GM21786 (cell line): Measurements from ENCODE around the gene IMPG1.

ENCODE experiments used
- ATAC-seq: cut with Tn5 transposase; IDR thresholded peaks from one replicate; pipeline ENCODE4 v1.9.1; 2021; ENCODE audit not compliant: unreplicated experiment

Gene IMPG1

DNA sequence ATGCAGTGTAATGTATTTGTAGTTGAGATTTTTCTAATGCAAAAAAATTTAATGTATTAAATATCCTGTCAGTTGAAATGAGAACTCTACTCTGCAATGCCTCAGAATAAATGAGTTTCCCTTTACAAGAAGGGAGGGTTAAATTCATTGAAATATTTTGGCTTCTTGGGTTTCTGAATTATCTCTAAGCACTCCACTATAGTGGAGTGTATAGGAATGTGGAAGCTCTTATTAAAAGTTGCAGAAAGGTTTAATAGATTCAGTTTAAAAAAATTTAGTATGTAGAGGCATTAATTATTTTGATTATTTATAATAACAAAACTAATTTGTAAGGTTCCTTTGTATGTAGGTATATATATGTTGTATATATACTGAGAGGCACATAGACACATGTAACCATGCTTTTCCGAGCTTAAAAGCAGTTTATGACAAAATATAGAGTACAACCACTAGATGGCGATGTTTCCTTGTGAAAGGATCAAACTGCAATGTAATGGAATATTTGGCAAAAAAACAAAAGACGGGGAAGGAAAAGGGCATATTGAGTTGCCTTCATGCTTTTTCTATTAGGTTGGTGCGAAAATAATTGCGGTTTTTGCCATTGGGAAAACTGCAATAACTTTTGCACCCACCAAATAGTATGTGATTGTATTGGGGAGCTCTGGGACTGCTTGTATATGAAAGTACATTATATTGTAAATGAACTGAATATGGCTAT lies 179.2 kb downstream of the IMPG1 start:
- ATAC-seq, result no peak

DNA sequence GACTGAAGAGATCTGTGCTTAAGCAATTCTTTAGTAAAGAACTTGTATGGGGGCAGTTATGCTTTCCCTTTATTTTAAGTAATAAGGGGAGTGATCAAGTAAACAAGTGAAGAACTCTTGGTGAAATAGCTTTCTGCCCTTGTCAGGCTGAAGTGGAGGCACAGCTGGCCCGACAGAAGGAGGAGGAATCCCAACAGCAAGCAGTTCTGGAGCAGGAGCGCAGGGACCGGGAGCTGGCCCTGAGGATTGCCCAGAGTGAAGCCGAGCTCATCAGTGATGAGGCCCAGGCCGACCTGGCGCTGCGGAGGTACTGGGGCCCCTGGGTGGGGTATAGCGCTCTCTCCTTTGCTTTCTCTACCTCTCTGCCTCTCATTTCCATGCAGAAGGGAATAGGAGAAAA lies 180.1 kb downstream of the IMPG1 start:
- ATAC-seq, result no peak

DNA sequence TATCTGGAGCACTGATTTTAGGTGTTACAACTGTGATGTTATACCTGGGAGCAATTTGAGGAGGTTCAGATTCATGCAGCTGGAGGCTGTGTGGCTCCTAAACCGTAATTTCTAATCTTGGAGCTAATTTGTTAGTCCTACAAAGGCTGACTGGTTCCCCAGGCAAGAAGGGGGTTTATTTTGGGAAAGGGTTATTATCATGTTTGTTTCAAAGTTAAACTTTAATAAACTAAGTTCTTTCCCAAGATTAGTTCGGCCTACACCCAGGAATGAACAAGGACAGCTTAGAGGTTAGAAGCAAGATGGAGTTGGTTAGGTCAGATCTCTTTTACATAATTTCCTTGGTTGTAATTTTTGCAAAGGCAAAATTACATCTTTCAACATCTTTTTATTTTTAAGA lies 187.6 kb downstream of the IMPG1 start:
- ATAC-seq, result no peak

DNA sequence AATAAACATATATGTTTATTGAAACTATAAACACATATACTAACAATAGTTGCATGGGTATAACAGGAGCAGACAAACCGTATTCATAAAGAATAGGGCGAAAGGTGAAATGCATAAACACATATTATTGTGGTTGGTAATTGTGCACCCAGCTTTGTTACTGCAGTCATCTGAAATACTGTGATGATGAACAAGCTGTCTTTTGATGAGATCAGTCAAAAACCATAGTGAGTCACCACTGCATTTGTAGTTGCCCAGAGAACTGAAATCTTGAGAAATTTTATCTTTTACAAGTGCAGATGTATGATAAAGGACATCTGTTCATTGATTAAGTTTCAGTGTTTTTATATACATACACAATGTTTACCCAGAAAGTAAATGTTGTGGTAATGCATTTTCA lies 189.7 kb downstream of the IMPG1 start:
- no peak for ATAC-seq

DNA sequence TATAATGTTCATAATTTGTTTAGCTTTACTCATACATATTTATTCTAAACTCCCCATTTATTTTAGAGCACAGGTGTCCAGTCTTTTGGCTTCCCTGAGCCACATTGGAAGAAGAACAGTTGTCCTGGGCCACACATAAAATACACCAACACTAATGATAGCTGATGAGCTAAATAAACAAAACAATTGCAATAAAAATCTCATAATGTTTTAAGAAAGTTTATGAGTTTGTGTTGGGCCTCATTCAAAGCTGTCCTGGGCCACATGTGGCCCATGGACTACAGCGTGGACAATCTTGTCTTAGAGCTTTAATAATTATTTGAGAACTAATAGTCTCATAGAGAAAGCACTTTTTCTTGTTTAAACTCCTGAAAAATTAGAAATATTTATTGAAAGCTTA lies 192.2 kb downstream of the IMPG1 start:
- ATAC-seq, result no peak

DNA sequence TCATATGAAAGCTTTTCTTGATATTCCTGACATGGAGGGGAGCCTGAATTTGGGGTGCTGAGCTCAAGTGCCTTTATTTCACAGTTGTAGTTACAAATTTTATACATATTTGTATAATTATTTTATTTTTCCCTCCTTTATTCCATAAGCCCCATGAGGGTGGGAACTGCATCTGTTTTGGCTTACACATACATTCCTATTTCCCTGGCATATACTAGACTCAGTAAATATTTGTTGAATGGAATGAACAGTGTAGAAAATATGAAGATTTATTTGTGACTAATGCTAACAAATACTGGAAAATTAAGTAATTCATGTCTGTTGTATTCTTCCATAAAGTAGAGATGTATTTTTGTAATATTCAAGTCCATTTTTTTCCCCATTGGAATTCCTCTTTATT lies 196.3 kb downstream of the IMPG1 start:
- no peak for ATAC-seq

DNA sequence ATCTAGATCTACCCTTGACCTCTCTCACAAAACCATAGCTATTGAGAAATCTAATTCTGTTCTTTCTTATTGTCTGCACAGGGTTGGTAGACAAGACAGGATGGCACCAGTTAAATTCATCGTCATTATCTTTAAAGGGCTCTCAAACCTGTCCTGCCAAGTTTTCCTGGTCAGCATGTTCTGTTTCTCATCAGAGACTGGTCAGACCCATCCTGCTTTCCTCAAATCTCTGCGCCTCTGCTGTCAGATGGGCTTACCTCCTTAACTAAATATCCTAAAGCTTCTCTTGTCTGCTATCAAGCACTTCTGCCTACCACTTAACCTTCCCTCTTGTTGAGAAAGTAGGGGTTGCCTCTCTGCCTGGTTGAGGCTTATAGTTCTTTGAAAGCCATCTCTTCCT lies 198.2 kb downstream of the IMPG1 start:
- ATAC-seq, result no peak
